ENCODE measurements around the gene ABHD17C. TPM values are rescaled to one million over a fixed set of nuclear protein-coding genes. Genes with fewer than 3 reads are reported as not detected.
"Not testable (repeated sequence)": the region's sequence is repeated elsewhere in the genome, so short reads cannot be mapped to it uniquely, and the experiment has no call there.

ABHD17C gene
- total RNA-seq, 1 donor from 2014 or later, result 8.5 TPM

GRCh38 chr15:80752204-80752603 is 57.1 kb downstream of the ABHD17C start:
- intact Hi-C loops (cut with DNase I), result no loop called here
- DNase-seq (ENCODE audit: low spot score), result no peak

GRCh38 chr15:80753161-80753560 is 58.1 kb downstream of the ABHD17C start:
- intact Hi-C loops (cut with DNase I), result no loop called here

GRCh38 chr15:80754014-80754413 is 58.9 kb downstream of the ABHD17C start:
- intact Hi-C loops (cut with DNase I), result no loop called here

More at GRCh38 chr15:80753161-80753560, 58.1 kb downstream of the ABHD17C start:
- DNase-seq (ENCODE audit: low spot score), result no peak

GRCh38 chr15:80755885-80756284 is 60.8 kb downstream of the ABHD17C start:
- DNase-seq (ENCODE audit: low spot score), result no peak
- intact Hi-C loops (cut with DNase I), result no loop called here

More at GRCh38 chr15:80754014-80754413, 58.9 kb downstream of the ABHD17C start:
- no peak for DNase-seq (ENCODE audit: low spot score)

DNA sequence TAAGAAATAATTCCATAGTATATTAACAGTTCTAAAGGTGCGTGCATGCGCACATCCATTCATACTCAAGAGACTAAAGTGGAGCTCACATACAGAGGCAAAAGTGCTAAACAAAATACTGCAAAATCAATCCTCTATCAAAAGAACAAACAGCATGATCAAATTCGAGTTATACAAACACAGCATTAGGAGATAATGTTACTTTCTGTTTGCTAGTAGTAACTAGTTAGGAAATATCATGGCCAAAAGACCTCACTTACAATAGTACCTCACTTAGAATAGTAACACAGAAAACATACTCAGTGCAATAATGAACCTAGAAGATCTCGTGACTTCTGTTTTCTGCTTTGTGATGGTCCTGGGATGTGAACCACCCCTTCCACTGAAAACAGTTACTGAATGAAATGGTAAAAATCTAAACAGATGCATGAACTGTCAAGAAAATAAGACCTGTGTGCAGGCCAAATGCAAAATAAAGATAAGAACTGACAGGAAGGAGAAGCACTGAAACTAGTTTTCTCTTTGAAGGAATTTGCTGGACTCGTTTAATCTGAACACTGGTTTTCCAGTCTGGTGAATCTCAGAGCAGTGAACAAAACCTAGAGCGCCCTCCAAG is 63.1 kb downstream of the ABHD17C start:
- DNase-seq (ENCODE audit: low spot score), result no peak
- intact Hi-C loops (cut with DNase I), result no loop called here

DNA sequence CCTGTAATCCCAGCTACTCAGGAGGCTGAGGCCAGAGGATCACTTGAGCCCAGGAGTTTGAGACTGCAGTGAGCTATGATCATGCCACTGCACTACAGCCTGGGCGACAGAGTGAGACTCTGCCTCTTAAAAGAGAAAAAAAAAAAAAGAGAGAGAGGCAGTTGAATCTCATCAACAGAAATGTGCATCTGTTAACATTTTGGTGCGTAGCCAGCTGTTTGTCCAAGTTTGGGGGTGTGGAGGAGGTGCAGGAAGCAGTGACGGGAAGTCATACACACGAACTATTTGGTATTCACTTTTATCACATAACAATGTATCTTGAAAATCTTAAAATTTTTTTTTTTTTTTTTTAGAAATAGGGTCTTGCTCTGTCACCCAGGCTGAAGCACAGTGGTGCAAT is 65.8 kb downstream of the ABHD17C start:
- intact Hi-C loops (cut with DNase I), result no loop called here
- no peak for DNase-seq (ENCODE audit: low spot score)

GRCh38 chr15:80761754-80762153 is 66.6 kb downstream of the ABHD17C start:
- no peak for DNase-seq (ENCODE audit: low spot score)
- intact Hi-C loops (cut with DNase I), result no loop called here

DNA sequence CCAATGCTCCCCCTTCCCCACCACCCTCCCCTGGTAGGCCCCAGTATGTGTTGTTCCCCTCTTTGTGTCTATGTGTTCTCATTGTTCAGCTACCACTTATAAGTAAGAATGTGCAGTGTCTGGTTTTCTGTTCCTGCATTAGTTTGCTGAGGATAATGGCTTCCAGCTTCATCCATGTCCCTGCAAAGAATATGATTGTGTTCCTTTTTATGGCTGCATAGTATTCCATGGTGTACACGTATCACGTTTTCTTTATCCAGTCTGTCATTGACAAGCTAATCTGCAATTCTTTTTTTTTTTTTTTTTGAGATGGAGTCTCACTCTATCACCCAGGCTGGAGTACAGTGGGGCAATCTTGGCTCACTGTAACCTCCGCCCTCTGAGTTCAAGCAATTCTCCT is 68.1 kb downstream of the ABHD17C start:
- intact Hi-C loops (cut with DNase I); DNase-seq (ENCODE audit: low spot score): not testable (repeated sequence)

DNA sequence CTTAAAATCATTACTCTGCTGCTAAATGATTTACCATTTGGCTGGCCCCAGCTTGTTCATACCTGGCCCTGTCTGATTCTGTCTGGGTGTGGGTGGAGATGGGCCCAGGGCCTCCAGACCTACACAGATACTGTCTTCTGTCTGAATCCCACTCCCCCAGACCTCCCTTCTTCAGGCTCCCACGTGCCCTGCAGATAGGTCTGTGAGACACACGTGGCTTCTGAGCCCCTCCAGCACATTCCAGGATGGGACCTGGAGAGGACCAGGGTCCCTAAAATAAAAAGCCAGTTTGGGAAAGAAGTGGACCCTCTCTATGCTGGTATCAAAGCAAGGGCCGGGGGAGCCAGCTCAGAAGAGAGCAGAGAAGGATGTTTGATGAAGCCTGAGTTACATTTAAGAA is 69.4 kb downstream of the ABHD17C start:
- intact Hi-C loops (cut with DNase I), result no loop called here
- no peak for DNase-seq (ENCODE audit: low spot score)

DNA sequence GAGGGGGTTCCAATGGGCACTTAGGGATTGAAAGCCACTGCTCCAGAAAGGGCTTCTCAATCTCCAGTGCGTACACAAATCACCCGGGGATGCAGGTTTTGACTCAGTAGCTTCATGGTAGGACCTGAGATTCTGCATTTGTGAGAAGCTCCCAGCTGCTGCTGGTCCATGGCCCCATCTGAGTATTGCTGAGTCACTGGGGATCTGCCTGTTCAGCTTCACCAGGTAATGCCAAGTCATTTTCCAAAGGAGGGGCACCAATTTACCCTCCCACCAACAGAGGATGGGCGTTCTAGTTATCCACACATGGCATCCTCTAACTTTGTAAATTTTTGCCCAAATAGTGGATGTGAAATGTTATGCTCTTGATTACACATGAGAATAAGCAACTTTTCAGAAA is 71.2 kb downstream of the ABHD17C start:
- intact Hi-C loops (cut with DNase I), result no loop called here
- no peak for DNase-seq (ENCODE audit: low spot score)

DNA sequence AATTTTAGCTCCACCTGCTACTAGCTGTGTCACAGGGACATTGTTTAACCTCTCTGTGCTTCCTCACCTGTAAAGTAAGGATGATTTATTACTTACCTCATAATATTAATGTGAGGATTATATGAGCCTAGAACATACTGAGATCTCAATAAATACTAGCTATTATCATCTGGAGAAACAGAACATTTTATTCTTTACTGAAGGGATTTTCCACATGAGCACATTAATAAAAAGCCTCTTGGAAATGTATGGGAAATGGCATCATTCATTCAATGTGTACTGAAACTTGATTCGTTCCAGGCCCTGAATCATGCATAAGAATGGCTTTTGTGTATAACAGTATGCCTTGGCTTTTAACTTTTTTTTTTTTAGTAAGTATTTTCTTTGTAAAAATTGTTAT is 73.0 kb downstream of the ABHD17C start:
- no peak for DNase-seq (ENCODE audit: low spot score)
- intact Hi-C loops (cut with DNase I), result no loop called here

- DNase-seq (ENCODE audit: low spot score), result no peak
- intact Hi-C loops (cut with DNase I), result no loop called here
Measured at GRCh38 chr15:80769153-80769828, 74.2 kb downstream of the ABHD17C start.

- DNase-seq (ENCODE audit: low spot score), result no peak
- intact Hi-C loops (cut with DNase I), result no loop called here
Measured at GRCh38 chr15:80769829-80770705, 75.0 kb downstream of the ABHD17C start.

GRCh38 chr15:80773122-80773551 is 78.0 kb downstream of the ABHD17C start:
- DNase-seq (ENCODE audit: low spot score), result no peak
- intact Hi-C loops (cut with DNase I), result no loop called here

DNA sequence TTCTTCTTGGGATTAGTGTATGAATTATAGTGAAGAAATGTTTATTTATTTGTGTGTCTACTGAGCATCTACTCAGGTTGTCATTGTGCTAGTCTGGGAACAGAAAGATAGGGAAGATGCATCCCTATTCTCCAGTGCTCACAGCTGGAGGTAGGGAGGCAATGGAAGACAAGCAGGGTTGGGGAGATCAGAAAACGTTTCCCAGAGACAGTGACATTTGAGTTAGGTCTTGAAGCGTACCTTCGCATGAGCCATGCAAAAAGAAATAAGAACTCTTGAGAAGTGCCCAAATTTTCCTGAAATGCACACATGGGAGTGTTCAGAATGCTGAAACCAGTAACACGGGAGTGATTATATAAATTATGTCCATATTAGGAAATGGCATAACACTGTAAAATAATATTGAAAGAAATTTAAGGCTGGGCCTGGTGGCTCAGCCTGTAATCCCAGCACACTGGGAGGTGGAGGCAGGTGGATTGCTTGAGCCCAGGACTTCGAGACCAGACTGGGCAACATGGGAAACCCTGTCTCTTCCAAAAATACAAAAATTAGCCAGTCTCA is 78.8 kb downstream of the ABHD17C start:
- intact Hi-C loops (cut with DNase I), result no loop called here
- no peak for DNase-seq (ENCODE audit: low spot score)

GRCh38 chr15:80774486-80774885 is 79.4 kb downstream of the ABHD17C start:
- intact Hi-C loops (cut with DNase I), result no loop called here
- DNase-seq (ENCODE audit: low spot score), result no peak

- no peak for DNase-seq (ENCODE audit: low spot score)
- intact Hi-C loops (cut with DNase I), result loop anchor here (5.0 kb wide), 1 partner anchor 138 kb away; no protein-coding TSS in a partner anchor
Measured at GRCh38 chr15:80775338-80775737, 80.2 kb downstream of the ABHD17C start.

- peak; percentile 79 for DNase-seq (ENCODE audit: low spot score)
- intact Hi-C loops (cut with DNase I), result loop anchor here (1.0 to 5.0 kb wide), 5 partner anchors 80 to 320 kb away; no protein-coding TSS in a partner anchor
Measured at GRCh38 chr15:80776420-80777045, 81.4 kb downstream of the ABHD17C start.

DNA sequence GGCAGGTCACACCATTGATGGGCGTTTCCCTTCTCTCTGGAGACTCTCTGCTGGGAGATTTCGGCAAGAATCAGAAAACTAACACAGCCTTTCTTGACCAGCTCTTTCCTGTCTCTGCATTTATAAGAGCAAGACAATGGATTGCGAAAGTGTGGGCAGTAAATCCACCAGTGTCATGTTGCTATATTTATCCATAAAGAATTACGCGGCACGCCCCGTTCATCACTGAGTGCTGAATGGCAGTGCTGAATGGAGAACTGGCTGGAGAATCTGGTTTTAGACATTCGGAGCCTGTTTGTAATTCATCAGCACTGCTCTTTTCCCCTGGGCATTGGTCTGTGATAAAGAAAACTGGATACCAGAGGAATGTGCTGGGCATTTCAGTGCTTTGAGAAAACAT is 82.0 kb downstream of the ABHD17C start:
- no peak for DNase-seq (ENCODE audit: low spot score)
- intact Hi-C loops (cut with DNase I), result loop anchor here (2.0 to 5.0 kb wide), 4 partner anchors 140 to 320 kb away; no protein-coding TSS in a partner anchor

Data from cardiac septum (tissue), 1 donor.